GM19467 (cell line): ENCODE results near the gene NFILZ.

ENCODE experiments used
- ATAC-seq: cut with Tn5 transposase; IDR thresholded peaks from one replicate; pipeline ENCODE4 v1.9.1; 2021; ENCODE audit warnings: mild to moderate bottlenecking, moderate library complexity; ENCODE audit not compliant: unreplicated experiment

The NFILZ gene

GRCh38 chr19:8629996-8630683, at the start of gene NFILZ:
Gene NFILZ, plus strand, starts transcription at chr19:8630633. Its CDS starts 46,133 bp downstream, at chr19:8676766.
- ATAC-seq = no peak

GRCh38 chr19:8580710-8581281, 49.6 kb upstream of the NFILZ start:
- ATAC-seq = peak; percentile 60

GRCh38 chr19:8584965-8585893, 45.2 kb upstream of the NFILZ start:
- ATAC-seq = no peak

GRCh38 chr19:8585894-8586750, 44.3 kb upstream of the NFILZ start:
- ATAC-seq = no peak

- no peak for ATAC-seq
Measured at GRCh38 chr19:8589177-8589714, 41.2 kb upstream of the NFILZ start.

- no peak for ATAC-seq
Measured at GRCh38 chr19:8592231-8593009, 38.0 kb upstream of the NFILZ start.

- ATAC-seq = no peak
Measured at GRCh38 chr19:8593931-8594330, 36.5 kb upstream of the NFILZ start.

GRCh38 chr19:8595651-8596050, 34.8 kb upstream of the NFILZ start:
- ATAC-seq = no peak

GRCh38 chr19:8596168-8596567, 34.3 kb upstream of the NFILZ start:
- no peak for ATAC-seq

GRCh38 chr19:8600064-8600463, 30.4 kb upstream of the NFILZ start:
- no peak for ATAC-seq

GRCh38 chr19:8600816-8601215, 29.6 kb upstream of the NFILZ start:
- no peak for ATAC-seq

GRCh38 chr19:8601796-8602195, 28.6 kb upstream of the NFILZ start:
- no peak for ATAC-seq

GRCh38 chr19:8605514-8605913, 24.9 kb upstream of the NFILZ start:
- ATAC-seq = no peak

- ATAC-seq = no peak
Measured at GRCh38 chr19:8607386-8607785, 23.0 kb upstream of the NFILZ start.

GRCh38 chr19:8608941-8609278, 21.5 kb upstream of the NFILZ start:
- ATAC-seq = no peak

- no peak for ATAC-seq
Measured at GRCh38 chr19:8609279-8610040, 21.0 kb upstream of the NFILZ start.

- no peak for ATAC-seq
Measured at GRCh38 chr19:8610041-8610935, 20.1 kb upstream of the NFILZ start, which contains the start of gene ADAMTS10. Gene ADAMTS10, minus strand, starts transcription at chr19:8610715. Its CDS starts 5,005 bp downstream, at chr19:8605710.

GRCh38 chr19:8610936-8611300, 19.5 kb upstream of the NFILZ start:
- no peak for ATAC-seq
